GM13977 (cell line): ENCODE results near the gene CMIP.
"Not testable (repeated sequence)": the region's sequence is repeated elsewhere in the genome, so short reads cannot be mapped to it uniquely, and the experiment has no call there.

Experiments used
- DNase-seq: peaks from one replicate; pipeline ENCODE4 v3.0.0; 2012; ENCODE audit warnings: low spot score
- in situ Hi-C: fragments of 300-500 bp; cut with MboI; formaldehyde crosslinking; loops from one replicate; pipeline ENCODE4 v1.12.0; 2022; ENCODE audit warnings: low sequenced_read_pairs, low pct_unique_long_range_greater_than_20kb, mixed read lengths, inconsistent platforms; ENCODE audit not compliant: unreplicated experiment
- TF ChIP-seq, protein P1 (sequence below): IDR thresholded peaks from 2 replicates; pipeline ENCODE4 v1.5.1; 2012; ENCODE audit warnings: mild to moderate bottlenecking, control low read depth; ENCODE audit not compliant: insufficient read depth; ENCODE audit errors: extremely low read depth, missing control alignments

Gene CMIP

DNA sequence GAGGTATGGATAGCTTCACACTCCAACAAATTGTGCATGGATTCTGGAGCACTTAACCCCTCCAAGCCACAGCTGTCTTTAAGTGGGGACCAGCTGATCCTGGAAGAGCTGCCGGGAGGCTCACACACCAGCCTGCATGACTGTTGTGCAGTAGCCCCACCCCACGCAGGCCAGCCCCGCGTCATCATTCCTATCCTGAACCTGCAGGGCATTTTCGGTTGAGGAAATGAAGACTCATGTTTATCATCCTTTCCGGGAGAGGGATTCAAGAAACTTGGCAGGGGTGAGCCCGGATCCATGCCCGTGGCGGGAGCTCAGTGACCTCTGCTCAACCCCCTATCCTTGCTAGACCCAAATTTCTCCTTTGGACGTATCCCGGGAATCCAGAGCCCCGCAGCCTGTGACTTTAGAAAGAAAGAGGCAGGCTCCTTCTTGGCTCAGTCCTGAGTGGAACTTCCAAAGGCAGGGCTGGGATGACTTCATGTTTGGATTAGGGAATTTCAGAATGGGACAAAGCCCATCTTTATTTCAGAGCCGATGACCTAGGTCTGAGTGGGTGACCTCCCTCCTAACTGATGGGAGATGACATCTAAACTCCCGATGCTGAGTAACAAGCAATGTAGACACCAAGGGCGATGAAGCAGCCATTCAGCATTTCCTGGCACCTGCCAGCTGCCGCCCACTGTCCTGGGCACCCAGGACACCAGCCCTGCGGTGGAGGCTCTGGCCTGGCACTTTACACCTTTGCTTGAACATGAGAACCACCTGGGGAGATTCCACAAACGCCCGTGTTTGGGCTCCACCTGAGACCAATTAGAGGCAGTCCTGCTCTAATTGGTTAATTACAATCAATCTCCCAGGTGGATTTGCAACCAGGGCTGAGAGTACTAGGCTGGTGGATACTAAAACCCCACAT, 43.3 kb upstream of the CMIP start:
- no peak for DNase-seq
- TF ChIP-seq, protein P1, sequence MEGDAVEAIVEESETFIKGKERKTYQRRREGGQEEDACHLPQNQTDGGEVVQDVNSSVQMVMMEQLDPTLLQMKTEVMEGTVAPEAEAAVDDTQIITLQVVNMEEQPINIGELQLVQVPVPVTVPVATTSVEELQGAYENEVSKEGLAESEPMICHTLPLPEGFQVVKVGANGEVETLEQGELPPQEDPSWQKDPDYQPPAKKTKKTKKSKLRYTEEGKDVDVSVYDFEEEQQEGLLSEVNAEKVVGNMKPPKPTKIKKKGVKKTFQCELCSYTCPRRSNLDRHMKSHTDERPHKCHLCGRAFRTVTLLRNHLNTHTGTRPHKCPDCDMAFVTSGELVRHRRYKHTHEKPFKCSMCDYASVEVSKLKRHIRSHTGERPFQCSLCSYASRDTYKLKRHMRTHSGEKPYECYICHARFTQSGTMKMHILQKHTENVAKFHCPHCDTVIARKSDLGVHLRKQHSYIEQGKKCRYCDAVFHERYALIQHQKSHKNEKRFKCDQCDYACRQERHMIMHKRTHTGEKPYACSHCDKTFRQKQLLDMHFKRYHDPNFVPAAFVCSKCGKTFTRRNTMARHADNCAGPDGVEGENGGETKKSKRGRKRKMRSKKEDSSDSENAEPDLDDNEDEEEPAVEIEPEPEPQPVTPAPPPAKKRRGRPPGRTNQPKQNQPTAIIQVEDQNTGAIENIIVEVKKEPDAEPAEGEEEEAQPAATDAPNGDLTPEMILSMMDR, result no peak
- in situ Hi-C loops, result loop anchor here (10.0 kb wide), 1 partner anchor 324 kb away; no protein-coding TSS in a partner anchor

DNA sequence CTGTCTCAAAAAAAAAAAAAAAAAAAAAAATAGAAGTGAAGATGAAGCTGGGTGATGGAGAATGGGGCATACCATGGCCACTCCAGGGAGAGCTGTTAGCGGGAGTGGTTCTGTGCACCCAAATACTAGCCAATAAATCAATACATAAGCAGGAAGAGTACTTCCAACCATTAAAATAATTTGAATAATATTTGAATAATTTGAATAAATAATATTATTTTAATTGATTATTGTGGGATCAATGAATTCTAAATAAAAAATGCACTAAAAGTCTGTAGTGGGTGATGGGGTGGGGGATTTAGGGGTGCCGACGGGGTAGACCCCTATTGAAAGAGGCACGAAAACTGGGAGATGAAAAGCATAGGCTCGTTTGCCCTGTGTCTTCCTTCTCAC, 41.4 kb upstream of the CMIP start:
- TF ChIP-seq, protein P1, result no peak
- DNase-seq, result no peak
- in situ Hi-C loops, result loop anchor here (10.0 kb wide), 1 partner anchor 322 kb away; no protein-coding TSS in a partner anchor

DNA sequence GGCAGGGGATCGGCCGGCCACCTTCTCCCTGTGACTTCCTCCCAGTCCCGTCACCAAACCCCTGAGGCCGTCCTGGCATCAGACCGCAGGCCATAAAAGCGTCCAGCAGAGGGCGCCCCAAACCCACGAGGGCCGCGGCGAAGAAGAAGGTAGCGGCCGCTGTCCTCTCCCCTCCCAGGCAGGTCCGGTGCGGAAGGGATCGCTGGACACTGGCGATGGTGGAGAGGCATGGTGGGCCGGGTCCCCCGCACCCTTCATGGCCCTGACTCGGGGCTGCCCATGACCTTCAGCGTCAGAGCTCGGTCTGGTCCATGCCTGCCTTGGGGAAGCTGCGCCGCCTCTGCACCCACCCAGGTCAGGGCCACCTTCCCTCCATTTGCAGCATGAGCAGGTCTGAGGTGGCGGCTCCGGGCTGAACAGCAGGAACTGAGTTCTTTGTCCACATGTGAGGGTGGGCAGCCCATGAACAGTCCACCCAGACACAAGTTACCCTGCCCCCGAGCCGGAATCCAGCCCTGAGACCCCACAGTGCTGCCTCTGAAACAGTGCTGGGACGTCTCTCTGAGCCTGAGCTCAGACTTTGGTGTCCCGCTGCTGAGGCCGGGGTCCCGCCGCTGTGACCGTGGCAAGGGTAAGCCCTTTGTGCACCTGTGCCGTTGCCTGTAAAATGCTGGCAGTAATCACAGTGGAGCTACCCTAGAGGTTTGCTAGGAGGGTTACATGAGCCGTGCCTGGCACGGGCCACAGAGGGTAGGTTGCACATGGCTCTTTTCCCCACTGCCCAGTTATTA, 40.8 kb upstream of the CMIP start:
- in situ Hi-C loops, result loop anchor here (10.0 kb wide), 1 partner anchor 321 kb away; no protein-coding TSS in a partner anchor

DNA sequence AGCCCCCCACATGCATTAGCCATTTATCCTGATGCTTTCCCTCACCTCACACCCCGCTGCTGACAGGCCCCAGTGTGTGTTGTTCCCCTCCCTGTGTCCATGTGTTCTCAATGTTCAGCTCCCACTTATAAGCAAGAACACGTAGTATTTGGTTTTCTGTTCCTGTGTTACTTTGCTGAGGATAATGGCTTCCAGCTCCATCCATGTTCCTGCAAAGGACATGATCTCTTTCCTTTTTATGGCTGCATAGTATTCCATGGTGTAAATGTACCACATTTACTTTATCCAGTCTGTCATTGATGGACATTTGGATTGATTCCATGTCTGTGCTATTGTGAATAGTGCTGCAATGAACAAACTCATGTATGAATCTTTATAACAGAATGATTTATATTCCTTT, 39.6 kb upstream of the CMIP start:
- not testable (repeated sequence) for DNase-seq
- in situ Hi-C loops, result loop anchor here (10.0 kb wide), 1 partner anchor 320 kb away; no protein-coding TSS in a partner anchor

More for the DNA sequence above, 40.8 kb upstream of the CMIP start:
- TF ChIP-seq, protein P1, result peak; percentile 98
- peak; percentile 91 for DNase-seq

DNA sequence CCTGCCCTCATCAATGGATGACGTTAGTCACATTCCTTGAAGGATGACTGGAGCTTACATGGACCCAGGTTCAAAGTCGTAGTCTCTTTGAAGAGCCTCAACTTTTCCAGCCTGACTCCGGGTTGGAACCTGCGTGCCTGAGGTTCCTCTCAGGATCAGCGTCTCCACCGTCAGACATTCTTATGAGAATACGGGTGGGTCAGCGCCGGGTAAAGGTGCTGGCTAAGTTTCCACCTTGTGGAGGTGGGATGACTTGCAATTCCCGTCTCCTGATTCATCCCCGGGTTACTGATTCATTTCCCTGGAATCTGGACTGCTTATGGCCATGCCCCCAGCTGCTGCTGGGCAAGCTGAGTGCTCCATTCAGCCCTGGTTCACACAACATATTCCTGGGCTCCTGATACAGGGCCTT, 38.9 kb upstream of the CMIP start:
- TF ChIP-seq, protein P1, result no peak
- DNase-seq, result no peak
- in situ Hi-C loops, result loop anchor here (10.0 kb wide), 1 partner anchor 319 kb away; no protein-coding TSS in a partner anchor

DNA sequence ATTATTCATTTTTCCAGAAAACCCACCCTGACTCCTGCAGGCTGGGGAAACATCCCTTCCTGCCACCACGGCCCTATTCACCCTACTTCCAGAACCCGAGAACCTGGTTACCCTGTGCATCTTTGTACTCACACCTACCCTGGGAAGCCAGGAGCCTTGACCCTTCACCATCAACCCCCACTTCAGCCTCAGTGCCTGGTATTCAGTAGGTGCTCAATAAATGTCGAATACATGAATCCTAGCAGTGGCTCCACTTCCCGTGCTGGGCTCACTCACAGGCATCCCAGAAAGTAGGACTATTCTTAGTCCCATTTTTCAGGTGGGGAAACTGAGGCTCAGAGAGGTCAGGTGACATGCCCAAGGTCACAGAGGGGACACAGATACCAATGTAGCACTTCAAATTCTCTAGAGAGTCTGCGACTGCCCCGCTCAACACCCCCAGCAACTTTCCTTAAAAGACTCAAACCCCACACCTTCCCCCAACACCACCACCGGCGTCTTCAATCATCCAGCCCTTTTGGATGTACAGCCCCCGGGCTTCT, 36.1 kb upstream of the CMIP start:
- DNase-seq, result no peak

More for the DNA sequence above, 36.1 kb upstream of the CMIP start:
- TF ChIP-seq, protein P1, result no peak
- in situ Hi-C loops, result loop anchor here (10.0 kb wide), 1 partner anchor 316 kb away; no protein-coding TSS in a partner anchor
